NCI-H128 (cell line): Measurements from ENCODE around the gene FNDC5.

Experiments
- DNase-seq: peaks from one replicate; lab custom pipeline; 2025; ENCODE audit not compliant: unreplicated experiment; lab: John Stamatoyannopoulos, UW

Gene FNDC5

GRCh38 chr1:32897082-32898049 lies 26.7 kb upstream of the FNDC5 start:
- DNase-seq = no peak

- DNase-seq = no peak
Observed at GRCh38 chr1:32896451-32896850, 25.7 kb upstream of the FNDC5 start.

- no peak for DNase-seq
Observed at GRCh38 chr1:32895325-32896215, 24.9 kb upstream of the FNDC5 start.

GRCh38 chr1:32894681-32895080 lies 24.0 kb upstream of the FNDC5 start:
- DNase-seq = no peak

DNA sequence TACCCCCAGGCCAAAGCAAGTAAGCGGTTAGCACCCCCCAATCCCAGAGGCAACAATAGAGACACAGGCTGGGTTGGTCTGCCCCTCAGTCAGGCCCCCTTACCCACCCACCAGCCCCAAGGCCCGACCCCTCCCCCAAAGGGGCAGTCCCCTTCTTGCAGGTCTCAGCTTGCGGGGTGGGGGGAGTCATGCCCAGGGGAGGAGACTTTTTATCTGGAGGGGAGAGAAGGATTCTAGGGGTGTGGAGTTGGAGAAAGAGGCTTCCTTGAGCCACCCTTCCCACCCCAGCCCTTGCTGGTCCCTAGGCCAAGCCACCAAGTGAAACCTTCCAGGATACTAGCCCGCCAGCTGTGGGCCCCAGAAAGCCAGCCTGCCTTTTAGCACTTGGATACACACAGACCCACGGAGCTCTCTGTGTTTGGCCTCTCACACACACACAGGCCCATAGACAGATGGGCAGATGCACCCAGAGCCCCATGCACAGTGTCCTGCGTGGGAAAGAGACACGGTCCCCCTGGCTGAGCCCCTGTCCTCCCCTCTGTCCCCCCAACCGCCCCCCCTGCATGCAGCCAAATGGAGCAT lies 23.4 kb upstream of the FNDC5 start:
- DNase-seq = no peak

DNA sequence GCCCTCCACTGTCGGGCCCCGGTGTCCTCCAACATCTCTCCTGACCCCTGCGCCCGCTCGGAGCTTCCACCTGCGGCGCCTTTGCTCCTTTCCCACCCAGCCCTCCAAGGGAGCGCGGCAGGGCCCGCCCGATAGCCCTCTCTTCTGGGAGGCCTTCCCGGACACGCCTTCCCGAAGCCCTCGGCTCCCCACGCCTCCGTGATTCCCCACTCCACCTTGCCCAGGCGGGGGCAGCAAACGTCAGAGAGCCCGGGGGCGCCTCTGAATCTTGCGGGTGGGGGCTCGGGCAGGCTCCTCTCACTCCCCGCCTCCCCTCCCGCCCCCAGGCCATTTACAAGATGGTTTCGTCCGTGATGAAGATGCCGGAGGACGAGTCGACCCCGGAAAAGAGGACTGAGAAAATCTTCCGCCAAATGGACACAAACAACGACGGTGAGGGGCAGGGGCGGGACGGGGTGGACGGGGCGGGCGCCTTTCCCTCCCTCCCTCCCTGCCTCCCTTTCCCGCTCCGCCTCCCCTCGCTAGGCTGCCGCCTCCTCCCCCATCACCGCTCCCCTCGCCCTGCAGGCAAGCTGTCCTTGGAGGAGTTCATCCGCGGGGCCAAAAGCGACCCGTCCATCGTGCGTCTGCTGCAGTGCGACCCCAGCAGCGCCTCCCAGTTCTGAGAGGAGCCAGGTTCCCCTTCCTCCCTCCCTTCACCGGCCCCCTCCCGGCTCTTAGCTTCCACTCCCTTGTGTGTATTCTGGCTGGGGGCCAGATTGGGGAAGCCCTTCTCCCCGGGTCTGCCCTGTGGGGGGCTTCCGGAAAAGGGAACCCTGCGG lies 22.7 kb upstream of the FNDC5 start:
- no peak for DNase-seq

DNA sequence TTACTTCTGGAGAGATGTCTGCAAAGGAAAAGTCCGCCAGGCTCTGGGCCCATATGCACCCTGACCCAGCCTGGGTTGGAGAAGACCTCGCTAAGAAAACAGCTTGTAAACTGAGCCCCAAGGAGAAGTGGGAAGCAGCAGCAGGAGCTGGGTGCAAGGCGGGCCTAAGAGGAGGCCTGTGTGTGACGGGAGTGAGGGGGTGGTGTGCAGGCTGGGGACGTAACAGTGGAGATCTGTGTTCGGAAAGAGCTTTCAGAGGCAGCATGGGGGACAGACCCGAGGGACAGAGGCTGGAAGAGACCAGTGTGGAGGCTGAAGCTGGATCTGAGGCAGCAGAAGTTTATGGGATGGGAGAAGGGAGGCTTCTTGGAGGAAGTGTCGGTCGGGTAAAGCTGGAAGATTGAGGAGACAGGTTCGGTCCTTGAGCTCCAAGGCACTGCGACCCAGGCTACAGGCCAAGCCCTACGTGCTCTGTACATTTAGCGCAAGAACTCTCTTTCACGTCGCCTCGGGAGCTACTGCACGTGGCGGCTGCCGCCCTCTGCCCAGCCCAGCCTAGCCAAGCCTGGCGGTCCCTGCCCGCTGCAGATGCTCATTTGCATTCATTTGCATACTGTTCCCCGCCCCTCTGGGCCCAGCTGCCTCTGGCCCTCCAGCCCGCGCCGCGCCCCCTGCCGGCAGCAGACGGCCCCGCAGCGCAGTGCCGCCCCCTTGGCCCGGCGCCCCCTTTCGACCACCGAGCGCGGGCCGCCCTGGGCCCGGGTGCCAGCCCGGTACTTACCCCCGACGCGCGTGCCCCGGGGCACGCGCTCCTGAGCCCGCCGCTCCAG lies 21.9 kb upstream of the FNDC5 start:
- DNase-seq = no peak

DNA sequence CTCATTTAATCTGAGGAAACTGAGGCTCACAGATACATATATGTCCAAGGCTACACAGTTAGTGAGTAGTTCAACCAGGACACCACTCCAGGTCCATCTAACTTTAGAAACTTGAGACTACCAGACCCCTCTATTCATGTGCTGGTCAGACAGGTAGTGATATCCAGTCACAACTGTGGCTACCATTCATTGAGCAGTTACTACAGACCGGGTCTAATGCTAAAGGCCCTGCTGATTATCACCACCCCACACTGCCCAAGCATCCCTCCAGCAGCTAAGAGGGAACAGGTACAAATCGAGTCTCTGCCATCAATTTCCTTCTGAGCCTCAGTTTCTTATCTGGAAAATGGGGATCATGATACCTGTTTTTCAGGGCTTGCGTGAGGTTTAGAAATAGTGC lies 20.9 kb upstream of the FNDC5 start:
- no peak for DNase-seq

GRCh38 chr1:32891241-32891570 lies 20.5 kb upstream of the FNDC5 start:
- DNase-seq = no peak

GRCh38 chr1:32890516-32891240 lies 20.0 kb upstream of the FNDC5 start:
- DNase-seq = no peak

- DNase-seq = no peak
Observed at GRCh38 chr1:32889731-32890278, 19.1 kb upstream of the FNDC5 start.

- no peak for DNase-seq
Observed at GRCh38 chr1:32888677-32889420, 18.1 kb upstream of the FNDC5 start.

DNA sequence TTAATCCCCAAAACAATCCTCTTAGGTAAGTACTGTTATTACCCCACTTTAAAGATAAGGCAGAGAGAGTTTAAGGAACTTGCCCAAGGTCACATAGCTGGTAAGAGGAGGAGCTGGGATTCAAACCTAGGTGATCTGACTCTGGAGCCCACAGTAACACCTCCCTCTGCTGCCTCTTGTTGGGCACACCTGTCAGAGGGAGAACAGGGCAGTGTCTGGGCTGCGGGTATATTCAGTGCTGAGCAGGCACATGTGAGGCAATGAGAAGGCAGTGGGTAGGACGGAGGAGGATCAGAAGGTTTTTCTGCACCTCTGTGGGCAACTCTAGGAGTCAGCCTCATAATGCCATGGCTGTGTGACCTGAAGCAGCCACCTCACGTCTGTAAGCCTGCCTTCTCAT lies 17.4 kb upstream of the FNDC5 start:
- no peak for DNase-seq

DNA sequence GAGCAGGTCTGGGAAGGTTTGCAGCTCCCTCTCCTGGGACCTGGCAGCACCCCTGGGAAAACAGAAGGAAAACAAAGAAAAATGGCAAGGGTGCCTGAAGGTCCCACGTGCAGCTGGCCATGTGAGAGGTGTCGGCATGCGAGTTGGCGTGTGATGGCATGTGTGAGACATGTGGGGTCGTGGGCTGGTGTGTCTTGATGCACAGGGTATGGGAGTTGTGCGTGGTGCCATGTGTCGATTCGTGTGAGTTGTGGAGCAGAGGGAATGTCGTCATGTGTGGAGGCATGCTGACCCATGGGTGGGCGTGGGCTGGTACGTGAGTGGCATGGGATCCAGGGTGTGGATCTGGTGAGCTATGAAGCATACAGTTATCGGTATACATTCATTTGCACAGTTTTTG lies 16.9 kb upstream of the FNDC5 start:
- no peak for DNase-seq

DNA sequence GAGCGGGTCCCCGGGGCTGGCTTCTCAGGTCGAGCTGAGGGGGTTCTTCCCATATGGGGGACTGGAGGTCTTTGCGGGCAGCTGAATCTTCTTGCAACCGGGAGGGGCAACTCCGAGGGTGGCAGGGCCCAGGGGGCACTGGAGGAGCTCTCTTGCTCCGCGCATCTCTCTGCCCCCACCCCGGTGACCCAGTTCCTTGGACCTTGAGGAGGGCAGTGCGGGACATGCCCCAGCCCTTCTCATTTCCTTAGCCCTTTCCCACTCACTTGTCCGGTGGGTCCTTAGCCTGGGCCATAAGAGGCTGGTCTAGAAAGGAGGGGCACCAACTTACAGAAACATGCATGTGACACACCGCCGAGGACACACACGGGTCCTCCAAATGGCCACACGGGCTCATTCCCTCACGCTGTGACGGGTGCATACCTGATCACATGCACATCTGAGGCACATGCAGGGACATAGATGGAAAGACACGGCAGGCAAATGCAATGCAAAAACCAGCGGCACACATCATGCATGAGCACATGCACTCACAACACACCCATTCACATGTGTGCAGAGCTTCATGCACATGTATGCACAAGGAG lies 16.2 kb upstream of the FNDC5 start:
- no peak for DNase-seq

- DNase-seq = no peak
Observed at GRCh38 chr1:32886004-32886827, 15.5 kb upstream of the FNDC5 start, which contains the start of gene HPCA. HPCA (plus strand) TSS chr1:32886491; CDS start chr1:32888899, 2,408 bp downstream.

GRCh38 chr1:32885676-32886003 lies 14.9 kb upstream of the FNDC5 start:
- no peak for DNase-seq
